Activated CD4-positive, alpha-beta T cell treated with anti-CD3 and anti-CD28 coated beads, Interleukin-2, amount 10 ng/mL, durations not matched to agents 24 days and 14 days (primary cell): ENCODE measurements around the gene OGDH. TPM values are rescaled to one million over a fixed set of nuclear protein-coding genes. Genes with fewer than 3 reads are reported as not detected.
A peak's percentile ranks its signal among the peaks of the same experiment; 100 is the strongest.
"Not testable (repeated sequence)": the region's sequence is repeated elsewhere in the genome, so short reads cannot be mapped to it uniquely, and the experiment has no call there.

ENCODE experiments used
- DNase-seq: peaks from one replicate; pipeline ENCODE4 v3.0.0; 2022
- H3K27ac Mint-ChIP-seq: one replicate; pipeline ENCODE4 v1.8.0; 2022; ENCODE audit warnings: mild to moderate bottlenecking, mixed read lengths
- H3K27me3 Mint-ChIP-seq: one replicate; pipeline ENCODE4 v1.8.0; 2022; ENCODE audit warnings: mixed read lengths
- H3K36me3 Mint-ChIP-seq: one replicate; pipeline ENCODE4 v1.8.0; 2022; ENCODE audit warnings: low read depth, mild to moderate bottlenecking, mixed read lengths
- H3K4me1 Mint-ChIP-seq: one replicate; pipeline ENCODE4 v1.8.0; 2021; ENCODE audit warnings: mixed read lengths
- H3K4me3 Mint-ChIP-seq: one replicate; pipeline ENCODE4 v1.8.0; 2022; ENCODE audit warnings: mild to moderate bottlenecking, moderate library complexity, mixed read lengths
- H3K9me3 Mint-ChIP-seq: one replicate; pipeline ENCODE4 v1.8.0; 2021; ENCODE audit warnings: mixed read lengths
- intact Hi-C: fragments of 100-400 bp; cut with micrococcal nuclease; formaldehyde crosslinking; loops from one replicate; pipeline ENCODE4 v1.15.1; 2023
- total RNA-seq: library from RNA; stranded (reverse); gene quantifications from 2 replicates; pipeline ENCODE4 v1.2.3, GENCODE V29; 2022

The OGDH gene
- total RNA-seq, 1 donor from 2014 or later = 102 TPM

DNA sequence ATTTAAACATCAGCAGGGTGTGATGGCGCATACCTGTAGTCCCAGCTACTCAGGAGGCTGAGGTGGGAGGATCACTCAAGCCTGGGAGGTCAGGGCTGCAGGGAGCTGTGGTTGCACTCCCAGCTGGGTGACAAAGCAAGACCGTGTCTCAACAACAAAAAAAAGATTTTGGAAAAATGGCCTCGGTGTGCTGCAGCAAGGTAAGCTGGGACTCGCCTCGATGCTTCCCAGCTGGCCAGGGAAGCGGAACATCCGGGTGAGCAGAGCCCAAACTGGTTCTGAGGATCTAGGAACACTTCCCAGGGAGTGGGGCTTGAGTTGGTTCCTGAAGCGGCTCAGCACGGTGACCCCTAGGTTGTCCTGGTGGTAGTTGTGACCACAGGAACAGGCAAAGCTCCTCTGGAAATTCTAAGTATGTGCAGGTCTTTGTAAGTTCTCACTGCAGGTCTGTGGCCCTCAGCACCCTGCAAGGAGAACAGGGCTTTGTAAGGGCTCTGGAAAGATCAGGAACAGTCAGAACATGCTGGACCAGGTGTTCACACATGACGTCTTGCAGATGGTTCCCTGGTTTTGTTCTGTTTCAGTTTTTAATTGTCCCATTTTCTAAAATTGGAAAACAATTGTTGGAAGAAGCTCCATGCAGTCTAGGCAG is 103.6 kb downstream of the OGDH start:
- H3K9me3 Mint-ChIP-seq = no peaks in the 10 kb centered on the region
- H3K4me3 Mint-ChIP-seq = no peak overlapping the region
- intact Hi-C loops = no loop called here
- peaks cover 5% of the 10 kb centered on the region for H3K4me1 Mint-ChIP-seq
- no peak for DNase-seq
- H3K27ac Mint-ChIP-seq = no peak overlapping the region
- peaks cover 26% of the 10 kb centered on the region for H3K36me3 Mint-ChIP-seq
- no peaks in the 10 kb centered on the region for H3K27me3 Mint-ChIP-seq

DNA sequence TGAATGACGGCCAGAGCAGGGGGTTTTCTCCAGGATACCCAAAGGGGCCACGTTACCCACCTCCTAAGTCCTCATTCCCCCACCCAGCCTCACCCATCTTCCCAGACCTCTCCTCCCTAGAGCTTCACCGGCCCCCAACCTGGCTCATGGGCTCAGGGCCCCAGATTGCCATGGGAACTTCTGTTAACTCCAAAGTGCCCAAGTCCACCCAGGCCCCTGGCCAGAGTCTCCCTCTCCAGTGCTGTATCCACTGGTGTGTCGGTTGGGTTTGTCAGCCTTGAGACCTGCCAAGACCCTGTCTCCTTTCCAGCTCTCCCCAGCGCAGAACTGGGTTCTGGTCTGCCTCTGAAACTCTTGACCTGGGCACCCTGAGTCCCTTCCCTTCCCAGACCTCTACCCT is 105.1 kb downstream of the OGDH start:
- intact Hi-C loops = no loop called here
- H3K4me1 Mint-ChIP-seq = peaks cover 5% of the 10 kb centered on the region
- H3K27ac Mint-ChIP-seq = no peak overlapping the region
- no peak for DNase-seq
- H3K27me3 Mint-ChIP-seq = no peaks in the 10 kb centered on the region
- peaks cover 17% of the 10 kb centered on the region for H3K36me3 Mint-ChIP-seq
- no peak overlapping the region for H3K4me3 Mint-ChIP-seq
- no peaks in the 10 kb centered on the region for H3K9me3 Mint-ChIP-seq

GRCh38 chr7:44712012-44712411 is 105.6 kb downstream of the OGDH start:
- intact Hi-C loops = no loop called here
- H3K4me3 Mint-ChIP-seq = no peak overlapping the region
- H3K27ac Mint-ChIP-seq = peak overlapping the region; percentile 14

GRCh38 chr7:44713141-44713540 is 106.7 kb downstream of the OGDH start:
- H3K4me3 Mint-ChIP-seq = no peak overlapping the region
- no peak for DNase-seq
- intact Hi-C loops = no loop called here
- peaks cover 12% of the 10 kb centered on the region for H3K36me3 Mint-ChIP-seq
- H3K9me3 Mint-ChIP-seq = no peaks in the 10 kb centered on the region
- H3K27me3 Mint-ChIP-seq = no peaks in the 10 kb centered on the region
- peaks cover 5% of the 10 kb centered on the region for H3K4me1 Mint-ChIP-seq
- H3K27ac Mint-ChIP-seq = no peak overlapping the region

More at GRCh38 chr7:44712012-44712411, 105.6 kb downstream of the OGDH start:
- Mint-ChIP-seq H3K27me3 (no peaks in the 10 kb centered on the region), H3K4me1 (peaks cover 5% of the 10 kb centered on the region), H3K36me3 (peaks cover 17% of the 10 kb centered on the region), H3K9me3 (no peaks in the 10 kb centered on the region)
- DNase-seq = no peak

- intact Hi-C loops = no loop called here
- Mint-ChIP-seq H3K4me1 (peaks cover 5% of the 10 kb centered on the region), H3K27ac (peak overlapping the region; percentile 11)
Measured at GRCh38 chr7:44713680-44714335, 107.4 kb downstream of the OGDH start.

DNA sequence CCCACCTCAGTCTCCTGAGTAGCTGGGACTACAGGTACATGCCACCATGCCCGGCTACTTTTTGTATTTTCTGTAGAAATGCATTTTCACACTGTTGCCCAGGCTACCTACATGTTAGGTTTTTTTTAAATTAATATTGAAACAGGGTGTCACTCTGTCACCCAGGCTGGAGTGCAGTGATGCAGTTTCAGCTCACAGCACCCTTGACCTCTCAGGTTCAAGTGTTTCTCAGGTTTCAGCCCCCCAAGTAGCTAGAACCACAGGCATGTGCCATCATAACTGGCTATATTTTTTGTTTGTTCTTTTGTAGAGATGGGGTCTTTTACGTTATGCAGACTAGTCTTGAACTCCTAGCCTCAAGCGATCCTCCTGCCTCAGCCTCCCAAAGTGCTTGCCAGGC is 109.8 kb downstream of the OGDH start:
- no peaks in the 10 kb centered on the region for H3K36me3 Mint-ChIP-seq
- no peak overlapping the region for H3K27ac Mint-ChIP-seq
- no peak overlapping the region for H3K4me3 Mint-ChIP-seq
- H3K4me1 Mint-ChIP-seq = peaks cover 5% of the 10 kb centered on the region
- intact Hi-C loops = no loop called here
- DNase-seq = no peak
- H3K9me3 Mint-ChIP-seq = no peaks in the 10 kb centered on the region
- H3K27me3 Mint-ChIP-seq = no peaks in the 10 kb centered on the region

More at GRCh38 chr7:44713680-44714335, 107.4 kb downstream of the OGDH start:
- Mint-ChIP-seq H3K36me3 (peaks cover 10% of the 10 kb centered on the region), H3K9me3 (no peaks in the 10 kb centered on the region), H3K27me3 (no peaks in the 10 kb centered on the region), H3K4me3 (no peak overlapping the region)
- no peak for DNase-seq

- no peak for DNase-seq
- Mint-ChIP-seq H3K36me3 (no peaks in the 10 kb centered on the region), H3K4me3 (no peak overlapping the region), H3K27ac (no peak overlapping the region), H3K9me3 (no peaks in the 10 kb centered on the region), H3K4me1 (no peaks in the 10 kb centered on the region), H3K27me3 (no peaks in the 10 kb centered on the region)
- intact Hi-C loops = no loop called here
Measured at GRCh38 chr7:44720301-44720700, 113.9 kb downstream of the OGDH start.

DNA sequence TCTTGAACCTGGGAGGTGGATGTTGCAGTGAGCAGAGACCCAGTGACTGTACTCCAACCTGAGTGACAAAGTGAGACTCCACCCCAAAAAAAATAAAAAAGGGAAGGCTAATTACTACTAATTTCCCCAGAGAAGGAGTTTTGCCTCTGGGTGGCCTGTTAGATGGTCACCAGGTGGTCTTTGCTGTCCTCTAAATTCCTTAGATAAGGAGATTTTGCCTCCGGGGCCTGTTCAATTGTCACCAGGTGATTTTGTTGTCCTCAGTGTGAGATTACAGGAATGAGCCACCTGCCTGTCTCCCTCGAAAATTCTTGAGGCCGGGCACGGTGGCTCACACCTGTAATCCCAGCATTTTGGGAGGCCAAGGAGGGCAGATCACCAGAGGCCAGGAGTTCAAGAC is 117.8 kb downstream of the OGDH start:
- Mint-ChIP-seq H3K27me3 (no peaks in the 10 kb centered on the region), H3K36me3 (no peaks in the 10 kb centered on the region), H3K9me3 (no peaks in the 10 kb centered on the region), H3K4me1 (peaks cover 4% of the 10 kb centered on the region), H3K4me3 (no peak overlapping the region), H3K27ac (no peak overlapping the region)
- no peak for DNase-seq
- intact Hi-C loops = no loop called here

DNA sequence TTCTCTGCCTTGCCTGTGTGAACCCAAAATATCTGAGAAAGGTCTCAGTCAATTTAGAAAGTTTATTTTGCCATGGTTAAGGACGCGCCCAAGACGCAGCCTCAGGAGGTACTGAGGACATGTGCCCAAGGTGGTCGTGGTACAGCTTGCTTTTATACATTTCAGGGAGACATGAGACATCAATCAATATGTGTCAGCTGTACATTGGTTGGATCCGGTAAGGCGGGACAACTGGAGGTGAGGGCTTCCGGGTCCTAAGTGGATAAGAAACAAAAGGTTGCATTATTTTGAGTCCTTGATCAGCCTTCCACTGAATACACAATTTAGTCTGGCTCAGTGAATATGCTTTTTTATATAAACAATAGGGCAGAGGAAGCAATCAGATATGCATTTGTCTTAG is 119.8 kb downstream of the OGDH start:
- H3K27me3 Mint-ChIP-seq, H3K9me3 Mint-ChIP-seq, DNase-seq, H3K4me1 Mint-ChIP-seq, H3K27ac Mint-ChIP-seq, intact Hi-C loops, H3K36me3 Mint-ChIP-seq, H3K4me3 Mint-ChIP-seq: not testable (repeated sequence)

- Mint-ChIP-seq H3K27ac (peak overlapping the region; percentile 61), H3K4me3 (no peak overlapping the region), H3K4me1 (peaks cover 7% of the 10 kb centered on the region), H3K36me3 (no peaks in the 10 kb centered on the region), H3K27me3 (no peaks in the 10 kb centered on the region), H3K9me3 (no peaks in the 10 kb centered on the region)
- intact Hi-C loops = no loop called here
- no peak for DNase-seq
Measured at GRCh38 chr7:44727158-44727936, 120.9 kb downstream of the OGDH start.

- peaks cover 7% of the 10 kb centered on the region for H3K4me1 Mint-ChIP-seq
- no peaks in the 10 kb centered on the region for H3K36me3 Mint-ChIP-seq
- H3K4me3 Mint-ChIP-seq = no peak overlapping the region
Measured at GRCh38 chr7:44727937-44728262, 121.5 kb downstream of the OGDH start.

GRCh38 chr7:44729949-44730590 is 123.6 kb downstream of the OGDH start:
- Mint-ChIP-seq H3K27me3 (no peaks in the 10 kb centered on the region), H3K9me3 (no peaks in the 10 kb centered on the region), H3K4me3 (no peak overlapping the region), H3K4me1 (peaks cover 10% of the 10 kb centered on the region), H3K36me3 (no peaks in the 10 kb centered on the region), H3K27ac (no peak overlapping the region)
- intact Hi-C loops = no loop called here
- DNase-seq = no peak

More at GRCh38 chr7:44727937-44728262, 121.5 kb downstream of the OGDH start:
- no peaks in the 10 kb centered on the region for H3K27me3 Mint-ChIP-seq
- no peaks in the 10 kb centered on the region for H3K9me3 Mint-ChIP-seq
- intact Hi-C loops = no loop called here
- no peak for DNase-seq
- no peak overlapping the region for H3K27ac Mint-ChIP-seq

DNA sequence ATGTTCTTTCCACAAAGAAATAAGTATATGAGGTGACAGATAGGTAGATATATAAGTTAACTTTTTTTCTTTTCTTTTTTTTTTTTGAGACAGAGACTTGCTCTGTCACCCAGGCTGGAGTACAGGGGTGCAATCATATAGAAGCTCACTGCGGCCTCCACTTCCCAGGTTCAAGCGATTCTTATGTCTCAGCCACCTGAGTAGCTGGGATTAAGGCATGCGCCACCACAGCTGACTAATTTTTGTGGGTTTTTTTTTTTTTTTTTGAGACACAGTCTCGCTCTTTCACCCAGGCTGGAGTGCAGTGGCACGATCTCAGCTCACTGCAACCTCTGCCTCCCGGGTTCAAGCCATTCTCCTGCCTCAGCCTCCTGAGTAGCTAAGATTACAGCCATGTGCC is 126.5 kb downstream of the OGDH start:
- H3K4me3 Mint-ChIP-seq, intact Hi-C loops, H3K27me3 Mint-ChIP-seq, H3K36me3 Mint-ChIP-seq, DNase-seq, H3K27ac Mint-ChIP-seq, H3K9me3 Mint-ChIP-seq: not testable (repeated sequence)
- H3K4me1 Mint-ChIP-seq = peaks cover 20% of the 10 kb centered on the region
